CD4-positive, alpha-beta T cell (primary cell): ENCODE results near the gene ATRNL1. TPM values are rescaled to one million over a fixed set of nuclear protein-coding genes. Genes with fewer than 3 reads are reported as not detected.

Experiments
- ATAC-seq: fragments of 200-7000 bp; cut with Tn5 transposase; one replicate; pipeline ENCODE4 v1.10.0; 2022; ENCODE audit warnings: mild to moderate bottlenecking; ENCODE audit not compliant: poor library complexity
- CTCF ChIA-PET: fragments of 350-600 bp; sonication (Branson Sonifier 250); formaldehyde crosslinking; loops from one replicate; lab custom pipeline; 2021; ENCODE audit warnings: antibody characterized with exemption, inconsistent platforms; lab: Charles Lee
- POLR2A ChIA-PET: fragments of 350-600 bp; sonication (Branson Sonifier 250); formaldehyde crosslinking; loops from one replicate; lab custom pipeline; 2021; ENCODE audit warnings: antibody characterized with exemption, inconsistent platforms; lab: Charles Lee
- DNase-seq, 14 experiments: peaks; one replicate each; pipeline ENCODE4 v3.0.0-alpha.2; 2013 to 2020; ENCODE audit warnings: mixed read lengths in 2 of 14
- H3K27ac ChIP-seq, 2 donors: one replicate each; pipeline versions ENCODE4 v1.5.1 to v1.7.0; 2013; ENCODE audit warnings: low read length in 2 of 2, low read depth in 1 of 2, mild to moderate bottlenecking in 1 of 2
- H3K27me3 ChIP-seq, 2 experiments: 1 replicate in 1 of 2; 2 replicates in 1 of 2; pipeline versions ENCODE4 v1.6.1 to v1.7.0; 2013; ENCODE audit warnings: low read length in 2 of 2, control low read depth in 1 of 2, mild to moderate bottlenecking in 1 of 2, moderate library complexity in 1 of 2; ENCODE audit not compliant: insufficient read depth in 2 of 2, control insufficient read depth in 1 of 2
- H3K36me3 ChIP-seq: one replicate; pipeline ENCODE4 v1.6.1; 2013; ENCODE audit warnings: low read length, control low read depth; ENCODE audit not compliant: insufficient read depth
- H3K4me1 ChIP-seq: one replicate; pipeline ENCODE4 v1.6.1; 2013; ENCODE audit warnings: low read length, control low read depth; ENCODE audit not compliant: insufficient read depth
- H3K4me3 ChIP-seq: one replicate; pipeline ENCODE4 v1.5.1; 2013; ENCODE audit warnings: mild to moderate bottlenecking, low read length, moderate library complexity
- H3K9me3 ChIP-seq, 2 experiments: 1 replicate in 1 of 2; 2 replicates in 1 of 2; pipeline versions ENCODE4 v1.6.1 to v1.7.0; 2013; ENCODE audit warnings: low read length in 2 of 2, mild to moderate bottlenecking in 2 of 2, control low read depth in 1 of 2, moderate library complexity in 1 of 2; ENCODE audit not compliant: control insufficient read depth in 1 of 2, insufficient read depth in 1 of 2
- H3K27ac Mint-ChIP-seq: one replicate; pipeline ENCODE4 v1.8.0; 2020; ENCODE audit warnings: mixed read lengths
- H3K27me3 Mint-ChIP-seq: one replicate; pipeline ENCODE4 v1.8.0; 2021; ENCODE audit warnings: mixed read lengths
- H3K36me3 Mint-ChIP-seq: one replicate; pipeline ENCODE4 v1.8.0; 2021; ENCODE audit warnings: low read depth, mixed read lengths
- H3K4me1 Mint-ChIP-seq: one replicate; pipeline ENCODE4 v1.8.0; 2021; ENCODE audit warnings: low read depth, mixed read lengths
- H3K4me3 Mint-ChIP-seq: one replicate; pipeline ENCODE4 v1.8.0; 2020; ENCODE audit warnings: mild to moderate bottlenecking, mixed read lengths
- H3K9me3 Mint-ChIP-seq: one replicate; pipeline ENCODE4 v1.8.0; 2020; ENCODE audit warnings: mixed read lengths
- intact Hi-C, 2 experiments: fragments of 100-400 bp; cut with DNase I in 1 of 2; cut with micrococcal nuclease in 1 of 2; formaldehyde crosslinking; loops; one replicate each; pipeline versions ENCODE4 v1.15.1 to v1.9.0; 2023 to 2025; cut with DNase I, micrococcal nuclease
- total RNA-seq, 174 experiments: library from RNA in 2 of 174; stranded (reverse) in 2 of 174; gene quantifications; one replicate each; pipeline ENCODE4 v1.2.3 and lab custom pipeline; 2021 to 2026
- TF ChIP-seq, protein P1 (sequence below): fragments of 200-600 bp; IDR thresholded peaks from one replicate; pipeline ENCODE4 v1.8.0; 2022; ENCODE audit warnings: antibody characterized with exemption, mild to moderate bottlenecking

The ATRNL1 gene
- total RNA-seq, 2 experiments from 2014 or later: not detected

DNA sequence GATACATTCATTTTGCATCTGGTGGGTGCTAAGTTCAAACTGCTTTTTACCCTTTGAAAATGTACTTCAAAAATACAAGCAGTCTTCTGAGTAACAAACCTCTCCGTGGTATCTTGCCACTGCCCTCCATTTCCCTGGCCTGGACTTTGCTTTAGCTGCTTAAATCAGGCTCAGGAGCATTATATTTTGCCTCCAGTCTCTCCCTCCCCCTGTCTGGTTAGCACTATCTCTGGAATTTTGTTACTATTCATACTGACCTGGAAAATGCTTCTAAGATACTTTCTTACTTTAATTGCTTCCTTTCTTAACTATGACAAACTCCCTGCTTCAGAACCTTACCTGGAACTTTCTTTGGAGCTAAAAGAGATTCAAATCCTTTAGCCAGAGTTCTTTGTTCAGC lies 810.0 kb downstream of the ATRNL1 start:
- H3K27me3 Mint-ChIP-seq: no peaks in the 10 kb centered on the region
- peaks cover 0 to 6% of the 10 kb centered on the region in 2 experiments for H3K9me3 ChIP-seq
- TF ChIP-seq, protein P1, sequence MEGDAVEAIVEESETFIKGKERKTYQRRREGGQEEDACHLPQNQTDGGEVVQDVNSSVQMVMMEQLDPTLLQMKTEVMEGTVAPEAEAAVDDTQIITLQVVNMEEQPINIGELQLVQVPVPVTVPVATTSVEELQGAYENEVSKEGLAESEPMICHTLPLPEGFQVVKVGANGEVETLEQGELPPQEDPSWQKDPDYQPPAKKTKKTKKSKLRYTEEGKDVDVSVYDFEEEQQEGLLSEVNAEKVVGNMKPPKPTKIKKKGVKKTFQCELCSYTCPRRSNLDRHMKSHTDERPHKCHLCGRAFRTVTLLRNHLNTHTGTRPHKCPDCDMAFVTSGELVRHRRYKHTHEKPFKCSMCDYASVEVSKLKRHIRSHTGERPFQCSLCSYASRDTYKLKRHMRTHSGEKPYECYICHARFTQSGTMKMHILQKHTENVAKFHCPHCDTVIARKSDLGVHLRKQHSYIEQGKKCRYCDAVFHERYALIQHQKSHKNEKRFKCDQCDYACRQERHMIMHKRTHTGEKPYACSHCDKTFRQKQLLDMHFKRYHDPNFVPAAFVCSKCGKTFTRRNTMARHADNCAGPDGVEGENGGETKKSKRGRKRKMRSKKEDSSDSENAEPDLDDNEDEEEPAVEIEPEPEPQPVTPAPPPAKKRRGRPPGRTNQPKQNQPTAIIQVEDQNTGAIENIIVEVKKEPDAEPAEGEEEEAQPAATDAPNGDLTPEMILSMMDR: no peak
- no peak for ATAC-seq
- CTCF ChIA-PET: interaction anchor here (0.9 kb wide), 1 partner anchor 12 kb away, joined by 3 read pairs; no protein-coding TSS in a partner anchor
- POLR2A ChIA-PET: no interaction called here
- H3K36me3 ChIP-seq: no peaks in the 10 kb centered on the region
- H3K9me3 Mint-ChIP-seq: no peaks in the 10 kb centered on the region
- intact Hi-C loops: no loop called here
- DNase-seq: no peak
- no peaks in the 10 kb centered on the region for H3K4me1 ChIP-seq
- no peaks in the 10 kb centered on the region for H3K36me3 Mint-ChIP-seq
- H3K27me3 ChIP-seq: no peaks in the 10 kb centered on the region
- no peak overlapping the region for H3K27ac ChIP-seq
- no peak overlapping the region for H3K27ac Mint-ChIP-seq
- H3K4me1 Mint-ChIP-seq: no peaks in the 10 kb centered on the region
- no peak overlapping the region for H3K4me3 Mint-ChIP-seq
- no peak overlapping the region for H3K4me3 ChIP-seq

DNA sequence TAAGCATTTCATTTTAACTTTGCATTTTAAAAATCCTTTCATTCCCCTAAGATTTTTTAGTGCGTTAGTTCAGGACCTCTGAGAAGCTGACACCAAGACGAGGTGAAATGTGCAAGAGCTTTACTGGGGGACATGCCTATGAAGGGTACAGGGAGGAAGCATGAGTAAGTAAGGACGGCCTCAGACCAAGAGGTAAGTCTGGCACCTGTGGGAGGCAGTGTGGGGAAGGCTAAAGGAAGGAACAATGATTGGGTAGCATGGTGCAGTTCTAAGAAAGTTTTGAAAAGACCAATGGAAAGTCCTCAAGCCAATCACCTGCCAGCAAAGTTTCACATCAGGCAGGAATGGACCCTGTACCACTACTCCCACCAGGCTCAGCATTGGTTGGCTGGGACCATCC lies 810.7 kb downstream of the ATRNL1 start:
- TF ChIP-seq, protein P1: no peak
- Histone ChIP-seq H3K9me3 (peaks cover 0 to 4% of the 10 kb centered on the region in 2 experiments), H3K27ac (no peak overlapping the region), H3K4me1 (no peaks in the 10 kb centered on the region), H3K36me3 (no peaks in the 10 kb centered on the region), H3K27me3 (no peaks in the 10 kb centered on the region), H3K4me3 (no peak overlapping the region)
- no peaks in the 10 kb centered on the region for H3K4me1 Mint-ChIP-seq
- ATAC-seq: no peak
- no peak for DNase-seq
- CTCF ChIA-PET: no interaction called here
- no peaks in the 10 kb centered on the region for H3K27me3 Mint-ChIP-seq
- POLR2A ChIA-PET: no interaction called here
- H3K9me3 Mint-ChIP-seq: no peaks in the 10 kb centered on the region
- no peaks in the 10 kb centered on the region for H3K36me3 Mint-ChIP-seq
- intact Hi-C loops: no loop called here
- no peak overlapping the region for H3K27ac Mint-ChIP-seq
- H3K4me3 Mint-ChIP-seq: no peak overlapping the region

DNA sequence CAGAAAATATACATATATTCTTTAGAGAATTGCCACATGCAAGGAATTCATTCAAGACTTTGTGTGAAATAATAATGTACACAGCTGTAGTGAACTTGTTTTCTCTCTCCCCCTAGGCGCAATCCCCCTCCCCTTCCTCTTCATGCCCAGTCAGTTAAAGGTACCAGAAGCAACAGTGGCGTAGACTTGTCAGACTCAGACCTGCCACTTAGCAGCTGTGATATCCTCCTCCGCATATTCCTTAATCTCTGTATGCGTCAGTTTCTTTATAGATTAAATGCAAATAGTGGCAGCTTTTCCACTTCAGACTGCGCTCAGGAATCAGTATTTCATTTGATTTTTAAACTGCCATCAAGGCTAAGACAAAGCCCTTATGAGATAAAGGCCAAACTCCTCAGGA lies 815.9 kb downstream of the ATRNL1 start:
- CTCF ChIA-PET: no interaction called here
- Mint-ChIP-seq H3K27ac (no peak overlapping the region), H3K9me3 (peaks cover 4% of the 10 kb centered on the region), H3K36me3 (no peaks in the 10 kb centered on the region), H3K27me3 (no peaks in the 10 kb centered on the region), H3K4me3 (no peak overlapping the region), H3K4me1 (no peaks in the 10 kb centered on the region)
- no peak overlapping the region for H3K27ac ChIP-seq
- POLR2A ChIA-PET: no interaction called here
- ATAC-seq (no peak), DNase-seq (no peak)
- no peaks in the 10 kb centered on the region for H3K27me3 ChIP-seq
- H3K4me1 ChIP-seq: no peaks in the 10 kb centered on the region
- H3K9me3 ChIP-seq: peaks cover 4 to 11% of the 10 kb centered on the region in 2 experiments
- no peaks in the 10 kb centered on the region for H3K36me3 ChIP-seq
- intact Hi-C loops: no loop called here
- TF ChIP-seq, protein P1: no peak
- H3K4me3 ChIP-seq: no peak overlapping the region
